Forelimb muscle (tissue), 1 donor: ENCODE measurements around the gene ATP2C1. TPM values are rescaled to one million over a fixed set of nuclear protein-coding genes. Genes with fewer than 3 reads are reported as not detected.
"Not testable (repeated sequence)": the region's sequence is repeated elsewhere in the genome, so short reads cannot be mapped to it uniquely, and the experiment has no call there.

Source experiments
- DNase-seq: peaks from one replicate; pipeline ENCODE4 v3.0.0-alpha.2; 2013; ENCODE audit warnings: low read depth
- polyA plus RNA-seq: library from polyadenylated mRNA; unstranded; fragments of 120-200 nt; gene quantifications from one replicate; pipeline ENCODE4 v1.2.1, GENCODE V29; 2013; ENCODE audit not compliant: insufficient read length

ATP2C1 gene
- polyA plus RNA-seq, 1 donor, result 59.0 TPM

- no peak for DNase-seq
Measured at GRCh38 chr3:131038326-131038725, 144.4 kb downstream of the ATP2C1 start.

- not testable (repeated sequence) for DNase-seq
Measured at GRCh38 chr3:131042271-131042985, 148.5 kb downstream of the ATP2C1 start.

GRCh38 chr3:131047582-131047981, 153.7 kb downstream of the ATP2C1 start:
- no peak for DNase-seq

DNA sequence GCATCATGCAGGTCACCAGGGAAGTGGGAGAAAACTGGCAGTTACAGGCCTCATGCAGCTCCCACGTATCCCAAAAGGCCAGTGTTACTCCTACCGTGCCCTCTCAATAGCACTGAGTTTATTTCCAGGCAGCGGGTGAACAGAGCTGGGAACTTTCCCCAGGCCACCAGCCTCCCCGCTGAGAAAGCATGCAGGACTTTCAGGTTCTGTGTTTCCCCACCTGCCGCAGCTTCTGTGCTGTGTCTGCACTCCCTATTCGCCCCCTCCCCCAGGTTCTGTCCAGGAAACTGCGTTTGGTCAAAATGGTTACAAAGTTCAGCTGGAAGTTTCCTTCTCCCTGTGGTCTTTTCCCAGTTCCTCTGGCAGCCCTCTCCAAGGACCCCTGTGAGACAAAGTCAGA, 154.1 kb downstream of the ATP2C1 start:
- no peak for DNase-seq

DNA sequence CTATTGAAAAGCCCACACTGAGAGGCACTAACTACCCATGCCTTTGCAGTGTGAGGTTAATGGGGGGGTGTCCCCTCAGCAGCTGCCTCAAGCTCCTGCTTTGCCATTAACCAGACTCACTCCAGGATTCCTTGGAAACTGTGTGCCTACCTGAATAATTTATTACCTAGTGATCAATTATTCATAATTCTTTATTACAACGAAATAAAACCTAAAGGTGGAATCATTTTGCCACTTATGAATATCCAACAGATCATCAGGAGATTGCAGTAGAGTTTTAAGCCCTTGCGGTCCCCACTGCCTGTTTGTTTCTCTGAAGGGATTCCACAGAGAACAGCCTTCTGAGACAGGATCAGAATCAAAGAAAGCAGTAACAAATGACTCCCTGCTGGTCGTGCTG, 156.1 kb downstream of the ATP2C1 start:
- no peak for DNase-seq

- no peak for DNase-seq
Measured at GRCh38 chr3:131053043-131053859, 159.4 kb downstream of the ATP2C1 start.

Other genes starting within 250 kb of the ATP2C1 start
- 23.5 TPM for gene PIK3R4, start 147.3 kb upstream of the ATP2C1 start, polyA plus RNA-seq
- 6.2 TPM for gene ASTE1, start 132.7 kb downstream of the ATP2C1 start, polyA plus RNA-seq
- gene NEK11, start 132.8 kb downstream of the ATP2C1 start, polyA plus RNA-seq, result 7.8 TPM